ENCODE measurements around the gene HMHB1.
"Not testable (repeated sequence)": the region's sequence is repeated elsewhere in the genome, so short reads cannot be mapped to it uniquely, and the experiment has no call there.

Gene HMHB1

GRCh38 chr5:143805861-143806260 lies 6.1 kb upstream of the HMHB1 start:
- no peak for DNase-seq

DNA sequence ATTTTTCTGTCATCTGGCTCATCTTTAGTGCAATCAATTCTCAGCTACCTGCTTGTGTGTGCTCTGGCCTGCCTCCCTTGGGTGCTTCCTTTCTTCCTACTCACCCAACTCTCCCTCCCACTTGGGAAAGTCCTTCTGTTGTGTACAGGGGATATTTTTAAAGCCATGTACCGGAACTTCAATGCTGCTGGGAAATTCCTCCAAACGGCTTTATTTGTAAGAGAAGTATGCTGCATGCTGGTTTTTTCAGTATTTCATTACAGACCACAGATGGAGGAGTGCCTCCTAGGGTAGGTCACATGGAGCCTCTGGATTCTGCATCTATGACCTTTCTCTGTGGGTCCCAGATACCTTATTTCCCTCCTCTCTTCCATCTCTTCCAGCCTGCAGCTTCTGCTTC lies 5.4 kb upstream of the HMHB1 start:
- no peak for DNase-seq

DNA sequence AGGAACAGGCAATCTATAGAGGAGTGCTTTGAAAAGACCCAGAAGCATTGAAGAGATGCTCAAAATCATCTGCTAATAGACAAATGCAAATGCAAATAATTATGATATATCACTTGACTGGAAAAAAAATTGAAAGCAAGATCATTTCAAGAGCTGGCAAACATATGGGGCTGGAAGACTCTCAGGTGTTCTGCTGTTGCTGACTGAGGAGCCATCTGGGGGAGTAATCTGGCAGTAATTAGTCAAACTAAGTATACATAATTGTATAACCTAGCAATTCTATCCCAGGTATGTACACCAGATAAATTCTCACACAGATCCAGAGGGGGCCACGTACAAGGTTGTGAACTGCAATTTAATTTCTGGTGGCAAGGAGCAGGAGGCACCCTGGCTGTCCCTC lies 4.6 kb upstream of the HMHB1 start:
- DNase-seq: no peak

DNA sequence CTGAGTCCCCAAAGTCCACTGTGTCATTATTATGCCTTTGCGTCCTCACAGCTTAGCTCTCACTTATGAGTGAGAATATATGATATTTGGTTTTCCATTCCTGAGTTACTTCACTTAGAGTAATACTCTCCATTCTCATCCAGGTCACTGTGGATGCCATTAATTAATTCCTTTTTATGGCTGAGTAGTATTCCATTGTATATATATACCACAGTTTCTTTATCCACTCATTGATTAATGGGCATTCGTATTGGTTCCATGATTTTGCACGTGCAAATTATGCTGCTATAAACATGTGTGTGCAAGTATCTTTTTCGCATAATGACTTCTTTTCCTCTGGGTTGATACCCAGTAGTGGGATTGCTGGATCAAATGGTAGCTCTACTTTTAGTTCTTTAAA lies 4.4 kb downstream of the HMHB1 start:
- DNase-seq: not testable (repeated sequence)

GRCh38 chr5:143819716-143820115 lies 7.8 kb downstream of the HMHB1 start:
- no peak for DNase-seq

DNA sequence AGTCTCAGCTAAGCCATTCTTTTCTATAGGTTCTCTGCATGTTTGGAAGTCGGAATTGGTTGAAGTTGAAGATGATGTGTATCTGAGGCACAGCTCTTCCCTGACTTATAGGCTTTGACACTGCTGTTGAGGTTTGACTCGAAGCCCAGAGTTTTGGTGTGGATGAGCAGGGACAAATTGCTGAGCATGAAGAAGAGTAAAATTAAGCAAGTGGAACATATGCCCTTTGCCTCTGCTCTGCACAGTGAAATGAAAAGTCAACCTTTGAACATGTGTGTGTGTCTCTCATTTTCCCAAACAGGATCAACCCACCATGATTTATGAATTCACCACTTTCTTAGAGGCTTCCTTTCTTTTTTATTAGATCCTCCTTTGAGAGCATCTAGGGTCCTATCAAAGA lies 8.5 kb downstream of the HMHB1 start:
- DNase-seq: no peak

- peak; percentile 92 for DNase-seq
Observed at GRCh38 chr5:143824851-143825720, 13.1 kb downstream of the HMHB1 start.

GRCh38 chr5:143826951-143827444 lies 15.0 kb downstream of the HMHB1 start:
- peak; percentile 68 for DNase-seq

GRCh38 chr5:143828710-143829109 lies 16.7 kb downstream of the HMHB1 start:
- peak; percentile 64 for DNase-seq

- DNase-seq: no peak
Observed at GRCh38 chr5:143833177-143833576, 21.2 kb downstream of the HMHB1 start.

- DNase-seq: no peak
Observed at GRCh38 chr5:143835251-143835650, 23.3 kb downstream of the HMHB1 start.

DNA sequence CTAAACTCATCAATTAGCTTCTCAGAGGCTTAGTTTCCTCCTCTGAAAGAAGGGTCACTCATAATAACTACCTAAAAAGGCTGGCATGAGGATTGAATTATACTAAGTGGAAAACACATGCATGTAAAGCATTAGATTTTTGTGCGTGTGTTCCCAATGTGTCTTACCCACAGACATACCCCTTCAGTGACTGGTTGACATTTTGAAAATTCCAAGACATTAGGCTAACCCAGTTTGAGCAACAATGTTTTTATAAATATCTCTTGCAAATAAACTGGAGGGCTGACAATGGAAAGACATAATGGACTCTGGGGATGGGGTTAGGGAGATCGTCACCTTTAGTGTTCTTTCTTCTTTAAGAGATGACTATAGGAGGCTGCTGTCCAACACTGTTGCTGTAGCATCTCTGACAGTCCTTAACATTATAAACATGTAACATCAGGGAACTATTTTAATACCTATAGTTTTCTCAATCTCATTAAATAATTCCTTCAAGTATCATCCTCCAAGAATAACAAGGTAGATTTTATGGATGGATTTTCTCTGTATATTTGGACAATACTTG lies 24.3 kb downstream of the HMHB1 start:
- DNase-seq: no peak

DNA sequence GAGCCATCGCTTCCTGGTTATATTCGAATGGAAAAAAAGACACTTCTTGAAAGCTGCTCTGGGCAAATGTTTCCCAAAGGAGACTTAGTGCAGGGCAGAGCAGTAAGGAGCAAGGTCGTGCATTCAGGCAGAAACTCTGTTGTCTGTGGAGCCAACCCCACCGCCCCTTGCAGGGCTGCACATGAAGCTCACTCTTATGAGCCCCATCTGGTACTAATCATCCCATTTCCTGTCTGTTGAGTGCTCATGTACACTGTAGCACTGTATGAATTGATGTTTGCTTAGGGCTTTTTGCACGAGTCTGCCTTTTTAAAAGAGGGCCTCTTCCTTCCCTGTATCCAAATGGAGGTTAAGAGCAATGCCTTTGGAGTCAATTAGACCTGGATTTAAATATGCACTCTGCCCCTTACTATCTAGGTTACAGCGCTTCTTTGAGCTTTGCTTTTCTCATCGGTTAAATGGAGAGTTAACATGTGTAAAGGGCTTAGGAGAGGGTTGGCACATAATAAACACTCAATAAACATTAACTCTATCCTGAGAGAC lies 25.4 kb downstream of the HMHB1 start:
- DNase-seq: no peak

DNA sequence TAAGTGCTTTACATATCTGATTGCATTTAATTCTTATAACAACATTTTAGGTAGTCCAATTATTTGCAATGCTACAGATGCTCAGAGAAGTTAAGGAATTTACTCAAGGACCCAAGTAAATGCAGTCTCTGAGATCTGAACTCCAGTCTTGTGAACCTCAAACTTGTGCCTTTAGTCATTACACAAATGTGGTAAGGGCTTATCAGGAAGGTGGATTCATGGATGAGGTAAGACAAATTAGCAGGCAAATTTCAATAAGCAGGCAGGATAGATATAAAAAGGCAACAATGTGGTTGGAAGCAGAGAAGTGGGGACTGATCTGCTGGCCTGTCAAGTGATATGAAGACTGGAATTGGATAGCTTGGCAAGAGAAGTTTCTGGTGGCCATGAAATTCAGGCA lies 29.5 kb downstream of the HMHB1 start:
- no peak for DNase-seq

DNA sequence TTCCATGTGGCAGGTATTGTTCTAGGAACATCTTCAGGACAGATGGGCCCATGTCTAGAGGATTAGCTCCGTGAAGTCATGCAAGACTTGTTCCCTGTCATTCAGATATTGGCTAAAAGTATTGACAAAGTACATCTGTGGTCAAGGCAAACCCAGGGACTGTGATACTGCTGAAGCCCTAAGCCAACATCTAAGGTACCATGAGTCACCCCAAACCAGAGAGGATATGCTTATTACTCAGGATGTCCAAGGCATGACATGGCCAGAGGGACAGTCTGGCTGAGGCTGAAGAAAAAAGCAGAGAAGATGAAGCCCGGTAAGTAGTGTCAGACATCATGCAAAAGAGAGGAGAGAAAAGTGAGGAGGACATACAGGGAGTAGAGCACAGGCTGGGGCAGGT lies 31.0 kb downstream of the HMHB1 start:
- no peak for DNase-seq

DNA sequence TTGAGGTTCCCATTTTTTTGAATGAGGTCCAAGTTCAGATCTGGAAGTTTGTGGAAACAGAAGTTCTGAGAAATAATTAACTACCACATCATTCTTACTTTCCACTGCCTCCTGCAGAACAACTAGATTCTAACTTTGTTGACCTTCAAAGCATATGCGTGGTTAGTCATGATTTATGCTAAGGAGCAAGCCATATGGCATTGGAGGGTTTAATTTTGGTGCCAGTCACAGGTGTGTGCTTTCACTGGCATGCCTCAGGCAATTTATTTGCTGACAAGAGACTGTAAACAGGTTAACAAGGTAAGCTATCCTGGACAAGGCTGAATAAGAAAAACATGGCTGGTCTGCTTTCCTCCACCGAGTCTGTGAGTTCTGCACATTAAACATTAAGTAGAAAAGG lies 31.5 kb downstream of the HMHB1 start:
- no peak for DNase-seq

DNA sequence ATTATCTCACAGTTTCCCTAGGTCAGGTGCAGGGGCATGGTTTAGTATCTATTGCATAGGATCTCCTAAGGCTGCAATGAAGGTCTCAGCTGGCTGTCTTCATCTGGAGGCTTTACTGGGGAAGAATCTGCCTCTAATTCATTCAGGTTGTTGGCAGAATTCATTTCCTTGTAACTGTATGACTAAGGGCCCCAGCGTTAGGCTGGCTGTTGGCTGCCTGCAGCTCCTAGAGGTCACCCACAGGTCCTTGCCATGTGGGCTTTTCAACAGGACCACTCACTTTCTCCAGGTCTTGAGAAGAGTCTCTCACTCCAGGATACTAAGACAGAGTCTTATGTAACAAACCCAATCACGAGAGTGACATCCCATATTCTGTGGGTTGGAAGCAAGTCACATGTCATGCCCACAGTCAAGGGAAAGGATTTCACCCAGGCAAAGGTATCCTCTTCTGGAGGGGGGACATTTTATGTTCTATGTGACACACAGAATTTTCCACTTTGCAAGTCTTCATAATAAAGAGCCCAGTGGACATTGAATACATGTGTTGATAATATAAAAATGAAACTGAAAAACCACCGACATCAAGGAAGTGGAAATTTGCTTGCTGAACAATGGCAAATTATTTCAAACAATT lies 38.2 kb downstream of the HMHB1 start:
- no peak for DNase-seq

DNA sequence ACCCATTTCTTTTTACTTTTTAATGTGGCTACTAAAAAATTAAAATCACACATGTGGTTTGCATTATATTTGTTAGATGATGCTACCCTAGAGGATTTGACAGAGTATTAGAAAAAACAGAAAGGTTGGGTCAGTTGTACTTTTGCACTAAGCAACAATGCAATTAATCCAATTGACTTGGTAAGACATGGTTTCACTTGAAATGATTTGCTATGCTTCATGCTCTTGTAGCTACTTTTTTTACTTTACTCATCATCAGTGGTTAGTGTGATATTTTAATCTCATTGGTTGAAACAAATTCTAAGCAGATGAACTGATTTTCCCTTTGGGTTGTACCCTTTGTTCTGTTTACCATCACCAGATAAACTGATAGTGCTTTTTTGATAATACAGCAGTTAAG lies 39.4 kb downstream of the HMHB1 start:
- no peak for DNase-seq

- no peak for DNase-seq
Observed at GRCh38 chr5:143860211-143860610, 48.2 kb downstream of the HMHB1 start.

GRCh38 chr5:143862271-143862670 lies 50.3 kb downstream of the HMHB1 start:
- DNase-seq: no peak

DNA sequence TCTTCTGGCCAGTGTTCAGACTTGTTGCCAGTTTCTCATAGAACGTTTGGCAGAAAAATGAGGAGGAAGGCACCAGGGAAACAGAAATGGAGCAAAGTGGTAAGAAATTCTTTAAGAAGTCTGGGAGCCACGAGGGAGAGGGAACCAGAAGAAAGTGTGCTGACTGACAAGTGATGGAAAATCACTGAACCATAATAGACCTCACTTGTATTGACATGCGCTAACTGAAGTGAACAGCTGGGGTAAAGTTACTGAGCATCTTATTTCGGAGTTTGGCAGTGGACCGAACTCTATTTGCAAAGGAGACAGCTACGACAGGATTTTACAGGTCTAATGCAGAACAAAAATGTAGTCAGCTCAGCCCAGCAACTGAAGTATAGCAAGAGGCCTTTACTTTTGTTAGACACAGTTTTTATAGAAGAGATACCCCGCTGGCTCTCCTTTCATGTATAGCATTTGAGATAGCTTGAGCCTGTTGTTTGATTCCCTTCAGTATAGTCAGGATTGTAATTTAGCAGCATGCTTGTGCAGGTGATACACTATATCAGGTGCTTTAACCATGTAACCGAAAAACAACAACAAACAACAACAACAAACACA lies 53.6 kb downstream of the HMHB1 start:
- no peak for DNase-seq

All from activated effector memory CD4-positive, alpha-beta T cell treated with anti-CD3 and anti-CD28 coated beads, Interleukin-2, amount 50 U/mL, for 16 hours (primary cell).